HG03521 (cell line): Measurements from ENCODE around the gene ELAC2.
"Not testable (repeated sequence)": the region's sequence is repeated elsewhere in the genome, so short reads cannot be mapped to it uniquely, and the experiment has no call there.

Source experiments
- ATAC-seq: cut with Tn5 transposase; IDR thresholded peaks from one replicate; pipeline ENCODE4 v1.9.1; 2021; ENCODE audit warnings: mild to moderate bottlenecking, moderate library complexity; ENCODE audit not compliant: unreplicated experiment

ELAC2 gene

GRCh38 chr17:12990041-12990808, 27.6 kb downstream of the ELAC2 start:
- no peak for ATAC-seq

DNA sequence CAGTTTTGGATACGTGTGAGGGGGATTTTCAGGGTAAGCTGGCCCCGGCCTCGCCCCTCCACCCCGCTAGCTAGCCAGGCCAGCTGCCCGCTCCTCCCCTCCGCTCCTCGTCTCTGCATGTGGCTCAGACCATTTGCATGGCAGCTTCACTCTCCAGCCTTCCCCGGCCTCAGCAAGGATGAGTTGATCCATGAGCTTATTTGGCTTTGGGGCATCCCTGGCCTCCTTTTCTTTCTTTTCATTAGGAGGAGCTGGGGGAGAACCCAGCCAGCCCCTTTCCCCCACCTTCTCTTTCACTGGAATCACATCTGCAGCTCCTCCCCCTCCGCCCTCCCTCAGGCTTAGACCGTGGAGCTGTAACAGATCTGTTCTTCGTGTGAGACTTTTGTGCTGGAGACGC, 30.7 kb downstream of the ELAC2 start:
- no peak for ATAC-seq

GRCh38 chr17:12985431-12986293, 32.2 kb downstream of the ELAC2 start:
- ATAC-seq = no peak

GRCh38 chr17:12983991-12984884, 33.6 kb downstream of the ELAC2 start:
- no peak for ATAC-seq

- ATAC-seq = no peak
Observed at GRCh38 chr17:12982224-12982623, 35.6 kb downstream of the ELAC2 start.

DNA sequence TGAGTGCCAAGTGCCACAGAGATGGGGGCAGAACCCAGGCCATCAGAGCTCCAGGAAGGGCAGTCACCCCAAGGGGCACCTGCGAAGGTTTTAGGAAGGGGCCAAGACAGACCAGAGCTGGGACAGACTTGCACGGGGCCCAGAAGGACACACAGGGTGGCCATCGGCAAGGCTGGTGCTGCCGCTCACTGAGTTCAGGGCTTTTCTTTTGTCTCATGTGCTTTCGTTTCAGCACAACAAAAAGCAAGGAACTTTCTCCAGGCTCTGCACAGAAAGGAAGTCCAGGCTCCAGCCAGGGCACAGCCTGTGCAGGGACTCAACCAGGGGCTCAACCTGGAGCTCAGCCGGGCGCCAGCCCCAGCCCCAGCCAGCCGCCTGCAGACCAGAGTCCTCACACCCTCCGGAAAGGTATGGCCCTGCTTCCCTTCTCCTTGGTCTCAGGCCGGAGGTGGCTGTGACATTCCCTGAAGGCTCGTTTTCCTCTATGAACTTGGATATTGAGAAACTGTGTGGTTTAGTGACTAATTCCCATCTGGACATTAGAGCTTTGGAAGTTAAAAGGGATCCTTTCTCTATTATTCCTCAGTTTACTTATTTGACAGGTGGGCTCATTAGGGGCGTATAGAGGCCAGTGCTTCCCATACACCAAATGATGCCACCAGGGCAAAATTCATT, 37.9 kb downstream of the ELAC2 start:
- no peak for ATAC-seq

DNA sequence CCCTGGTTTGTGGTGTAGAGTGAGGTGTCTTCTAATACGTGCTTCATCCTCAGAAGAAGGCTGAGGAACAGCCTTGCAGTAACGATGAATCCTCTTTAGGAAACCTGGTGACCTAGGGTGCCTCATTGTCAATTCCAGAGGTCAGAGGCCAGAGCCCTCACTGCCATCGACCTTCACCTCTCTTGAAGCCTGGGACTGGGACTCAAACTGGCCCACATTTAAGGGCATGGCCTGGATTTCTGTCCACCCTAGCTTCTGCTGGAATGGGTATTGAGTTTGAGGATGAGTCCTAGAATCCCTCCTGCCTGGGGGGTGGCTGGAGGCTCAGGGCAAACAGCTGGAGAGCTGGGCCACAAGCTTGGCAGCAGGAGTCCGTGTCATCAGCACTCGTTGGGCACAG, 38.6 kb downstream of the ELAC2 start:
- no peak for ATAC-seq

- not testable (repeated sequence) for ATAC-seq
Observed at GRCh38 chr17:12978787-12979186, 39.0 kb downstream of the ELAC2 start.

- ATAC-seq = no peak
Observed at GRCh38 chr17:12977008-12977751, 40.6 kb downstream of the ELAC2 start.

DNA sequence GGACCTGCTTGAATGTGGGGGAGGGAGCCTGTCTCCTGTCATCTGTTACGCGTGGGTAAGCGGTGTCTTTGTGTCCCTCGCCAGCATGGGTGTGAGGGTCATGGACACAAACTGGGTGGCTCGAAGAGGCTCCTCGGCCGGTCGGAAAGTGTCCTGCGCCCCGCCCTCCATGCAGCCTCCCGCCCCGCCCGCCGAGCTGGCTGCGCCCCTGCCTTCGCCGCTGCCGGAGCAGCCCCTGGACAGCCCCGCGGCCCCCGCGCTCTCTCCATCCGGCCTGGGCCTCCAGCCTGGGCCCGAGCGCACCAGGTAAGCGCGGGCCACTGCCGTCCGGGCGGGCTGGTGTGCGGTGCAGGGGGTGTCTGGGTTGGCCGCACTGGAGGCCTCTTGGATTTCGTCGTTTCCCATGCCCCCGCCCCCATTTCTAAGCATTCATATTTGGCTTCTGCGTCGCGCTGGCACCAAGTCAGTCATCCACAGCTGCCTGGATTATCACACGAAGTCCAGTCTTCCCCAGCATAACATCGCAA, 43.8 kb downstream of the ELAC2 start:
- no peak for ATAC-seq

DNA sequence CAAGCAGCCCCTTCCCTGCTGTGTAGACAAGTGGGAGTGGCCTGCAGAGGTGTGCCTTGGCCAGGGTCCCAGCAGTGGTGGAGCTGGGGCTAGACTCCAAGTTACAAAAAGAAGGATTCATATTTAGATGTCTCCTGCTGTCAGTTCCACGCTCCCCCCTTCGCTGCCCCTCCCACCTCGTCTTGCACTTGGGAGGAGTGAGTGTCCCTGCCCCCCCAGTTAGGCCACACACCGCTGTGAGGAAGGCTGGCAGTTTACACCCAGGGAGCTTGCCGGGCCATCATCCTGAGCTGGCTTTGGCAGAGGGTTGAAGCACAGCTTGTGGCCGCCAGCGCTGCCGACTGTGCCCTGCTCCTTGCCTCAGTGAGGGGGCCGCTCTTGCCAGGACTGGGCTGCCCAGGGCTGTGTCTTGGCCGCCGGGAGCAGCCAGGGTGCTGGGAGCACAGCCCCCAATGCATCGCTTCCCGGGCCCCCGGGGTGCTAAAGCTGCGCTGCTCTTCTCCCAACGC, 44.3 kb downstream of the ELAC2 start:
- ATAC-seq = no peak

DNA sequence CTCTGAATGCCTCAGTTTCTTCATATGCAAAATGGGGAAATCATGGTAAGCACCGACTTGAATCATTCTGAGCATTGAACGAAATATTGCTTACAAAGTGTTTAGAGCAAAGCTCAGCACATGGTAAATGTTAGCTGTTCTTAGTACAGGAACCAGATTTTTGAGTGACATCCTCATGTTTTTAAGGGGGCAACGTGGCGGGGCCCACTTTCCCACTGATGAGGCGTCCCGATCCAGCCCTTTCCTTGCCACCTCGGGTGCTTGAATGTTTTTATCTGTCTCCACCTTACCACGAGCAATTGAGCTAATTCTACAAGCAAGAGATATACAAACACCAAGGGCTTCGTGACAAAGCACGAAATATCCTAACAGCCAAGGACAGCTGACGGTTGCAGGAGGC, 49.9 kb downstream of the ELAC2 start:
- ATAC-seq = no peak

- ATAC-seq = no peak
Observed at GRCh38 chr17:12966413-12966812, 51.4 kb downstream of the ELAC2 start.

DNA sequence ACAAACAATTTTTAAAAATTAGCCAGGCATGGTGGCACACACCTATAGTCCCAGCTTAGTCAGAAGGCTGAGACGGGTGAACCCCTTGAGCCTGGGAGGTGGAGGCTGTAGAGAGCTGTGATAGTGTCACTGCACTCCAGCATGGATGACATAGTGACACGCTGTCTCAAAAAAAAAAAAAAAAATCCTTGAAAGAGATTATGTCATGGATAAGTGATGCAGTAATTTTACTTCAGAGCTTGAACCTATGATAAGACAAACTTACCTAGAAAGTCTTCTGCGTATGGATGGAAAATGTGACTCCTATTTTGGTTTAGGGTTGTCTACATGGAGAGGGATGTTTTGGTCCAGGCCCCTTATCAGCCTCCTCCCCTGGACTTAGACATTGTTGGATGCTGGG, 51.8 kb downstream of the ELAC2 start:
- ATAC-seq = no peak

- no peak for ATAC-seq
Observed at GRCh38 chr17:12964840-12965239, 53.0 kb downstream of the ELAC2 start.

GRCh38 chr17:12964162-12964561, 53.7 kb downstream of the ELAC2 start:
- ATAC-seq = no peak

- ATAC-seq = no peak
Observed at GRCh38 chr17:12963505-12963904, 54.3 kb downstream of the ELAC2 start.

DNA sequence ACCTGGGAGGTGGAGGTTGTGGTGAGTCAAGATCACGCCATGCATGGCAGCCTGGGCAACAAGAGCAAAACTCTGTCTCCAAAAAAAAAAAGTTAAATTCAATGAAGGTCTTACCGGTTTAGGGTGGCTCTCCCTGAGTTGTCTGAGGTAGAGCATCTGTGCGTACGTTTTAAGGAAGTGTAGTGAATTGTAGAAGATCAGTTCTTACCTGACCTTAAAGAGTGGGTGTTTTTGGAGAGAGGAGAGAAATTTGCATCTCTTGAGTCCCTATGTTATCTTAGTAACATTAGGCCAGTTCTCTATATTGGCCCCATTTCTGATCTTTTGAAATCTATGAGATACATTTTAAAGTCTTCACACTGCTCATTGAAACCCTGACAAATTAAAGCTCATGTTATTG, 56.2 kb downstream of the ELAC2 start:
- ATAC-seq = no peak

- ATAC-seq = no peak
Observed at GRCh38 chr17:12959441-12959840, 58.4 kb downstream of the ELAC2 start.
